Natural killer cell (primary cell): ENCODE data around the gene SLC5A6. TPM values are rescaled to one million over a fixed set of nuclear protein-coding genes. Genes with fewer than 3 reads are reported as not detected.

Experiments used
- ATAC-seq, 3 donors: fragments of 150-1000 bp in 2 of 3; fragments of 200-7000 bp in 1 of 3; cut with Tn5 transposase; 1 replicate in 1 of 3; 2 replicates in 2 of 3; pipeline ENCODE4 v1.10.0; 2021; ENCODE audit warnings: mild to moderate bottlenecking in 2 of 3, moderate library complexity in 2 of 3
- DNase-seq, 2 donors: peaks; one replicate each; pipeline versions ENCODE4 v3.0.0 to v3.0.0-alpha.2; 2013 to 2021; ENCODE audit warnings: mixed read lengths in 1 of 2
- H3K27ac ChIP-seq: one replicate; pipeline ENCODE4 v1.5.1; 2013; ENCODE audit warnings: mild to moderate bottlenecking, low read length
- H3K27me3 ChIP-seq: one replicate; pipeline ENCODE4 v1.6.1; 2013; ENCODE audit warnings: low read length; ENCODE audit not compliant: control insufficient read depth, insufficient read depth
- H3K36me3 ChIP-seq: one replicate; pipeline ENCODE4 v1.6.1; 2013; ENCODE audit warnings: low read length; ENCODE audit not compliant: control insufficient read depth, insufficient read depth
- H3K4me1 ChIP-seq: one replicate; pipeline ENCODE4 v1.6.1; 2013; ENCODE audit warnings: low read length; ENCODE audit not compliant: control insufficient read depth, insufficient read depth
- H3K4me3 ChIP-seq: one replicate; pipeline ENCODE4 v1.5.1; 2013; ENCODE audit warnings: low read length
- H3K9me3 ChIP-seq: one replicate; pipeline ENCODE4 v1.6.1; 2013; ENCODE audit warnings: low read length; ENCODE audit not compliant: control insufficient read depth, insufficient read depth
- H3K27ac Mint-ChIP-seq, 2 donors: one replicate each; pipeline ENCODE4 v1.8.0; 2022; ENCODE audit warnings: mild to moderate bottlenecking in 2 of 2, mixed read lengths in 2 of 2, moderate library complexity in 1 of 2
- H3K27me3 Mint-ChIP-seq, 2 donors: one replicate each; pipeline ENCODE4 v1.8.0; 2022; ENCODE audit warnings: low read depth in 2 of 2, mixed read lengths in 2 of 2
- H3K36me3 Mint-ChIP-seq: one replicate; pipeline ENCODE4 v1.8.0; 2022; ENCODE audit warnings: mixed read lengths
- H3K4me1 Mint-ChIP-seq, 2 donors: one replicate each; pipeline ENCODE4 v1.8.0; 2022; ENCODE audit warnings: mixed read lengths in 2 of 2
- H3K4me3 Mint-ChIP-seq: one replicate; pipeline ENCODE4 v1.8.0; 2022; ENCODE audit warnings: mild to moderate bottlenecking, moderate library complexity, mixed read lengths
- H3K9me3 Mint-ChIP-seq, 2 donors: one replicate each; pipeline ENCODE4 v1.8.0; 2022; ENCODE audit warnings: mixed read lengths in 2 of 2
- WGBS: methylation state at CpG from one replicate; pipeline ENCODE4 v1.1.7; 2013; ENCODE audit warnings: missing lambda C conversion rate; ENCODE audit not compliant: insufficient coverage; 5-methylcytosine and 5-hydroxymethylcytosine counted together
- intact Hi-C: fragments of 100-400 bp; cut with micrococcal nuclease; formaldehyde crosslinking; loops from one replicate; pipeline ENCODE4 v1.14.2; 2022
- total RNA-seq, 4 donors: library from RNA; stranded (reverse); fragments of 120-200 nt in 1 of 4; gene quantifications; one replicate each; pipeline versions ENCODE4 v1.2.3 to v1.2.4, GENCODE V29; 2013 to 2022
- TF ChIP-seq, protein P1 (sequence below): fragments of 200-600 bp; IDR thresholded peaks from one replicate; pipeline ENCODE4 v1.8.0; 2022; ENCODE audit warnings: antibody characterized with exemption

SLC5A6 gene
- total RNA-seq, 3 donors from 2014 or later (not counting 1 experiment from before 2014, with no cell fraction given), result 86.2 to 102 (median 93.7) TPM

DNA sequence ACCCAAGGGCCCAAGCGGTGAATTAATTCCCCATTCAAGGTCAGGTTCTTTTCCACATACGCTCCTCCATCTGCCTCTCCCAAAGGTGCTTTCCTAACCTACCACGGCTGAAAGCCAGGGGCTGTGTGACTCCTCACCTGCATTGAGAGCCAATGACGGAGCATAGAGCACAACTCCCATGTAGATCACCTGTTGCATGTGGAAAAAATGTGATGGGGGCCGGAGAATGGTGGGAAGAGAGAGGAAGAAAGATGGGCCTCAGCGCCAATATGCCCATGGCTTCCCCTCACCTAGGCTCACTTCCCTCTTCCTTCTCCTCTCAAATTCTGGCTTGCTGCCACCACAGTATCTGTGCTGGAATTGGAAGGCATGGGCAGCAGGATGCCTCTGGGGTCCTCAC is 5.7 kb downstream of the SLC5A6 start:
- no peaks in the 10 kb centered on the region for H3K27me3 Mint-ChIP-seq
- Histone ChIP-seq H3K27me3 (no peaks in the 10 kb centered on the region), H3K9me3 (no peaks in the 10 kb centered on the region), H3K4me1 (peaks cover 5% of the 10 kb centered on the region), H3K4me3 (no peak overlapping the region), H3K36me3 (peaks cover 48% of the 10 kb centered on the region), H3K27ac (no peak overlapping the region)
- intact Hi-C loops, result no loop called here
- no peak for DNase-seq
- H3K4me1 Mint-ChIP-seq, result peaks cover 5 to 12% of the 10 kb centered on the region in 2 donors
- TF ChIP-seq, protein P1, sequence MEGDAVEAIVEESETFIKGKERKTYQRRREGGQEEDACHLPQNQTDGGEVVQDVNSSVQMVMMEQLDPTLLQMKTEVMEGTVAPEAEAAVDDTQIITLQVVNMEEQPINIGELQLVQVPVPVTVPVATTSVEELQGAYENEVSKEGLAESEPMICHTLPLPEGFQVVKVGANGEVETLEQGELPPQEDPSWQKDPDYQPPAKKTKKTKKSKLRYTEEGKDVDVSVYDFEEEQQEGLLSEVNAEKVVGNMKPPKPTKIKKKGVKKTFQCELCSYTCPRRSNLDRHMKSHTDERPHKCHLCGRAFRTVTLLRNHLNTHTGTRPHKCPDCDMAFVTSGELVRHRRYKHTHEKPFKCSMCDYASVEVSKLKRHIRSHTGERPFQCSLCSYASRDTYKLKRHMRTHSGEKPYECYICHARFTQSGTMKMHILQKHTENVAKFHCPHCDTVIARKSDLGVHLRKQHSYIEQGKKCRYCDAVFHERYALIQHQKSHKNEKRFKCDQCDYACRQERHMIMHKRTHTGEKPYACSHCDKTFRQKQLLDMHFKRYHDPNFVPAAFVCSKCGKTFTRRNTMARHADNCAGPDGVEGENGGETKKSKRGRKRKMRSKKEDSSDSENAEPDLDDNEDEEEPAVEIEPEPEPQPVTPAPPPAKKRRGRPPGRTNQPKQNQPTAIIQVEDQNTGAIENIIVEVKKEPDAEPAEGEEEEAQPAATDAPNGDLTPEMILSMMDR, result no peak
- H3K4me3 Mint-ChIP-seq, result no peak overlapping the region
- H3K36me3 Mint-ChIP-seq, result peaks cover 12% of the 10 kb centered on the region
- no peak overlapping the region for H3K27ac Mint-ChIP-seq
- 93% methylated on average over 4 of the region's 6 CpGs for WGBS
- no peak for ATAC-seq
- no peaks in the 10 kb centered on the region for H3K9me3 Mint-ChIP-seq

DNA sequence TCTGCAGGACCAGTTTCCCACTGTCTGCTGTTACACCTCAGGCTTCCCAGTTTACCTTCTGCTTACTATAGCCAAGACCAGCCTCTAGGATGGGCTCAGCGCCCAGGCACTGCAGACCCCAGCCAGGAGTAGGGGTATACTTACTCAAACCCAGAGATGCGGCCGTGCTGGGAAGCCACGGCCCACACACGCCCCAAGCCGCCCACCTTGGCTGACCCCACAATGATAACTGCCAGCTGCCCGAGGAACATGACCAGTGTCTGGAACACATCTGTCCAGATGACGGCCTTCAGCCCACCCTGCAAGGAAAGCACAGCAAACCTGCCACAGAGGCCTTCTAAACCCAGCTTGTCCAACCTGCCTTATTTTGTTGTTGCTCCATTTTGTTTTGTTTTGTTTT is 6.9 kb downstream of the SLC5A6 start:
- TF ChIP-seq, protein P1, result no peak
- no peaks in the 10 kb centered on the region for H3K4me1 ChIP-seq
- H3K9me3 ChIP-seq, result no peaks in the 10 kb centered on the region
- intact Hi-C loops, result no loop called here
- H3K4me1 Mint-ChIP-seq, result peaks cover 5 to 9% of the 10 kb centered on the region in 2 donors
- H3K4me3 Mint-ChIP-seq, result no peak overlapping the region
- H3K27ac ChIP-seq, result no peak overlapping the region
- H3K36me3 ChIP-seq, result peaks cover 50% of the 10 kb centered on the region
- no peak overlapping the region for H3K4me3 ChIP-seq
- peaks cover 12% of the 10 kb centered on the region for H3K36me3 Mint-ChIP-seq
- no peak overlapping the region for H3K27ac Mint-ChIP-seq
- 95% methylated on average over 8 of the region's 8 CpGs for WGBS
- no peak for ATAC-seq
- no peaks in the 10 kb centered on the region for H3K27me3 Mint-ChIP-seq
- H3K27me3 ChIP-seq, result no peaks in the 10 kb centered on the region
- DNase-seq, result no peak
- H3K9me3 Mint-ChIP-seq, result no peaks in the 10 kb centered on the region

DNA sequence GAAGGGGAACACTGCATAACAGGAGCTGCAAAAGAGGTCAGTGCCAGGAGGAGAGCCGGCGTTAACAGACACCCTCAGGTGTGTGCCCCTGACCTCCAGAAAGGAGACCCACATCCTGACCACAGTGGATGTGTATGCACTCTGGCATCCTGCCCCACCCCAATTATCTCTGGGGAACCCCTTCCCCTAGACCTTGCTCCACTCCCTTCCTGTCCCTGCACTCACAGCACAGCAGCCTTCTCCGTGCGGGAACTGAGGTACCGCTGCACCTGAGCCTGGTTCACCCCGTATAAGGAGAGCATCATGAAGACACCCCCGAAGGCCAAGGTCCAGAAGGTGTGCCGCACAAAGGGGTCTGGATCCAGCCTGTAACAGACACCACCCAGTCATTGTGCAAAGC is 7.5 kb downstream of the SLC5A6 start:
- Mint-ChIP-seq H3K27ac (no peak overlapping the region), H3K36me3 (peaks cover 12% of the 10 kb centered on the region), H3K4me3 (no peak overlapping the region), H3K27me3 (no peaks in the 10 kb centered on the region), H3K9me3 (no peaks in the 10 kb centered on the region), H3K4me1 (peaks cover 4 to 5% of the 10 kb centered on the region in 2 donors)
- 84% methylated on average over 8 of the region's 8 CpGs for WGBS
- H3K27ac ChIP-seq, result no peak overlapping the region
- DNase-seq, result no peak
- intact Hi-C loops, result no loop called here
- TF ChIP-seq, protein P1, result no peak
- no peak overlapping the region for H3K4me3 ChIP-seq
- H3K36me3 ChIP-seq, result peaks cover 52% of the 10 kb centered on the region
- H3K4me1 ChIP-seq, result no peaks in the 10 kb centered on the region
- H3K27me3 ChIP-seq, result no peaks in the 10 kb centered on the region
- ATAC-seq, result no peak
- H3K9me3 ChIP-seq, result no peaks in the 10 kb centered on the region

DNA sequence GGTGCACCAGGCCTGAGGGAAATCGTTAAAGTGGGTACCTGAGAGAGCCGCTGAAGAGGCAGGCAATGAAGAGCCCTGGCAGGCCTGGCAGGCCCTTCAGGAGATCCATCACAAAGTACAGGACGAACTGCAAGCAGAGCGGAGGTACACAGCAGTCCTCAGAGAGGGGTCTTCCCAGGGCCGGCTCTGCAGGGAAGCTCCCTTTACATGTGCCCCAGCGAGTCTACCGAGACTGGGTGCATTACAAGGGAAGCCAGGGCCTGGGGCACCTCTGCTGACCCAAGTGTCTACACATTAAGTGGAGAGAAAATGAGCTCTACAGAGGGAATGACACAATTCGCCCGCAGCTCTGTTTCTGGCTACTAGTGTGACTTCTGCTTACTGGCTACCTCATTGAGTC is 8.3 kb downstream of the SLC5A6 start:
- no peak overlapping the region for H3K27ac Mint-ChIP-seq
- peaks cover 12% of the 10 kb centered on the region for H3K36me3 Mint-ChIP-seq
- intact Hi-C loops, result no loop called here
- H3K4me1 Mint-ChIP-seq, result peaks cover 0 to 5% of the 10 kb centered on the region in 2 donors
- H3K27me3 Mint-ChIP-seq, result no peaks in the 10 kb centered on the region
- H3K9me3 ChIP-seq, result no peaks in the 10 kb centered on the region
- DNase-seq (no peak), ATAC-seq (no peak)
- no peaks in the 10 kb centered on the region for H3K4me1 ChIP-seq
- no peak overlapping the region for H3K27ac ChIP-seq
- no peaks in the 10 kb centered on the region for H3K9me3 Mint-ChIP-seq
- H3K4me3 Mint-ChIP-seq, result no peak overlapping the region
- WGBS, result 97% methylated on average over 9 of the region's 9 CpGs
- H3K4me3 ChIP-seq, result no peak overlapping the region
- H3K27me3 ChIP-seq, result no peaks in the 10 kb centered on the region
- TF ChIP-seq, protein P1, result no peak
- peaks cover 50% of the 10 kb centered on the region for H3K36me3 ChIP-seq
